ENCODE results near the gene KCNH1. TPM values are rescaled to one million over a fixed set of nuclear protein-coding genes. Genes with fewer than 3 reads are reported as not detected.
A peak's percentile ranks its signal among the peaks of the same experiment; 100 is the strongest.

The KCNH1 gene
- total and polyA plus RNA-seq, 2 donors from 2014 or later, result 0.54 TPM; not detected in 1

DNA sequence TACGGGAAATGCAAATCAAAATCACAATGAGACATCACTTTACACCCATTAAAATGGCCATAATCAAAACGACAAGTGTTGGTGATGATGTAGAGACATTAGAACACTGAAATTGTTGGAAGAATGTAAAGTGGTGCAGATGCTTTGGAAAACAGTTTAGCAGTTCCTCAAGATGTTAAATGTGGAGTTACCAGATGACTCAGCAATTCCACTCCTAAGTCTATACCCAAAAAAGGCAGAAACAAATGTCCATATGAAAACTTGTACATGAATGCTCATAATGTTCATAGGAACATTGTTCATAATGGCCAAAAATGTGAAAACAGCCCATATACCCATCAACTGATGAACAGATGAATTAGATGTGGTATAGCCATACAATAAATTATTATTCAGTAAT is 267.4 kb downstream of the KCNH1 start:
- Histone ChIP-seq H3K27ac (ENCODE audit: low read depth in 2 of 2, low read length in 2 of 2) (no peak overlapping the region), H3K9me3 (ENCODE audit: control insufficient read depth in 2 of 3, insufficient read depth in 1 of 3, low read length in 3 of 3) (peaks cover 0 to 6% (median 0%) of the 10 kb centered on the region in 3 donors), H3K4me1 (ENCODE audit: control insufficient read depth in 2 of 3, insufficient read depth in 2 of 3, low read depth in 1 of 3, low read length in 3 of 3) (no peaks in the 10 kb centered on the region), H3K4me3 (ENCODE audit: low read length in 3 of 3) (no peak overlapping the region), H3K9ac (ENCODE audit: low read length in 3 of 3) (no peak overlapping the region), H3K36me3 (ENCODE audit: control insufficient read depth in 2 of 3, insufficient read depth in 3 of 3, low read length in 3 of 3) (no peaks in the 10 kb centered on the region), H3K27me3 (ENCODE audit: control insufficient read depth, insufficient read depth, low read length) (no peaks in the 10 kb centered on the region)
- FAIRE-seq, result no peak
- intact Hi-C loops (cut with DNase I), result no loop called here
- DNase-seq, result no peak
- TF ChIP-seq, protein P1, sequence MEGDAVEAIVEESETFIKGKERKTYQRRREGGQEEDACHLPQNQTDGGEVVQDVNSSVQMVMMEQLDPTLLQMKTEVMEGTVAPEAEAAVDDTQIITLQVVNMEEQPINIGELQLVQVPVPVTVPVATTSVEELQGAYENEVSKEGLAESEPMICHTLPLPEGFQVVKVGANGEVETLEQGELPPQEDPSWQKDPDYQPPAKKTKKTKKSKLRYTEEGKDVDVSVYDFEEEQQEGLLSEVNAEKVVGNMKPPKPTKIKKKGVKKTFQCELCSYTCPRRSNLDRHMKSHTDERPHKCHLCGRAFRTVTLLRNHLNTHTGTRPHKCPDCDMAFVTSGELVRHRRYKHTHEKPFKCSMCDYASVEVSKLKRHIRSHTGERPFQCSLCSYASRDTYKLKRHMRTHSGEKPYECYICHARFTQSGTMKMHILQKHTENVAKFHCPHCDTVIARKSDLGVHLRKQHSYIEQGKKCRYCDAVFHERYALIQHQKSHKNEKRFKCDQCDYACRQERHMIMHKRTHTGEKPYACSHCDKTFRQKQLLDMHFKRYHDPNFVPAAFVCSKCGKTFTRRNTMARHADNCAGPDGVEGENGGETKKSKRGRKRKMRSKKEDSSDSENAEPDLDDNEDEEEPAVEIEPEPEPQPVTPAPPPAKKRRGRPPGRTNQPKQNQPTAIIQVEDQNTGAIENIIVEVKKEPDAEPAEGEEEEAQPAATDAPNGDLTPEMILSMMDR (IDR thresholded peaks at IDR 0.05; ENCODE audit: borderline replicate concordance, extremely low read depth, insufficient read depth), result no peak

DNA sequence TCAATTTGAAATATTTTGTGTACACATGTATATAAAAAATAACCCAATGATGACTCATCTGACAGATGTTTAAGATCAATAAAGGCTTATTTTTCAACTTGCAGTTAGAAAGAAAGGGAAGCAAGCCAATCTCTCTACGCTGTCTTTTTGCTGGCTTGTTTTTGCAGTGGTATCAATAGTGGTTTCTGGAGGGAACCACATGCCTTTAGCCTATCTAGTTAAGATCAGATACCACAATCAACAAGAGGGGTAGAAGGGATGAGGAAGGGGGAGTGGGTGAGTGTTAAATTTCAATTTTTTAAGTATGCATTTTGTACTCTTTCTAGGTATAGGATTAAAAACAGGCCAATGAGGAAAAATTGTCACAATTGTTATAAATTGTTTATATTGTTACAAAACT is 276.2 kb downstream of the KCNH1 start:
- Histone ChIP-seq H3K36me3 (ENCODE audit: control insufficient read depth in 2 of 3, insufficient read depth in 3 of 3, low read length in 3 of 3) (no peaks in the 10 kb centered on the region), H3K4me3 (ENCODE audit: low read length in 3 of 3) (no peak overlapping the region), H3K27ac (ENCODE audit: low read depth in 2 of 2, low read length in 2 of 2) (no peak overlapping the region), H3K9ac (ENCODE audit: low read length in 3 of 3) (no peak overlapping the region), H3K27me3 (ENCODE audit: control insufficient read depth, insufficient read depth, low read length) (no peaks in the 10 kb centered on the region), H3K4me1 (ENCODE audit: control insufficient read depth in 2 of 3, insufficient read depth in 2 of 3, low read depth in 1 of 3, low read length in 3 of 3) (no peaks in the 10 kb centered on the region), H3K9me3 (ENCODE audit: control insufficient read depth in 2 of 3, insufficient read depth in 1 of 3, low read length in 3 of 3) (no peaks in the 10 kb centered on the region)
- TF ChIP-seq, protein P1 (IDR thresholded peaks at IDR 0.05; ENCODE audit: borderline replicate concordance, extremely low read depth, insufficient read depth), result no peak
- intact Hi-C loops (cut with DNase I), result no loop called here
- no peak for DNase-seq
- FAIRE-seq, result no peak

DNA sequence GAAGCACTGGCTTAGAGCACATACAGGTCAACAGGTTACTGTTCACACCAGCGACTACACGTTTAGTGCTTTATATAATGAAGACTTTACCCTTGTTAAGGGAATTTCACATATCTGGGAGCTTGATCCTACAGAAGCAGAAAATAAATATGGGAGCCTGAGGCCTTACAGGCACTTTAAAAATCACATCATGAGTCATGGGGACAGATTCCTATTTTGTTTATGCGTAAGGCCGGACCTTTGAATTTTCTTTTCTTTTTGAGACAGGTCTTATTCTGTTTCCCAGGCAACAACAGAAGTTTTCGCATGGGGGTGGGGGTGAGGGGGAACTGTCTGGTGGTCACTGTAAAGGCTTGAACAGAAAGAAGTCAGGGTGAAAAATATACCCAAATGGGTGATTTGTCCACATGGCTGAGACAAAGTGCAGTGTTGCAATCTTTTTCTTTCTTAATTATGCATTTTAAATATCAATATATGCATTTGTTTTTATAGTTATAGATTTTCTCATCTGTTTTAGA is 276.7 kb downstream of the KCNH1 start:
- Histone ChIP-seq H3K4me3 (ENCODE audit: low read length in 3 of 3) (no peak overlapping the region), H3K27ac (ENCODE audit: low read depth in 2 of 2, low read length in 2 of 2) (no peak overlapping the region), H3K9ac (ENCODE audit: low read length in 3 of 3) (no peak overlapping the region), H3K4me1 (ENCODE audit: control insufficient read depth in 2 of 3, insufficient read depth in 2 of 3, low read depth in 1 of 3, low read length in 3 of 3) (no peaks in the 10 kb centered on the region), H3K27me3 (ENCODE audit: control insufficient read depth, insufficient read depth, low read length) (no peaks in the 10 kb centered on the region), H3K9me3 (ENCODE audit: control insufficient read depth in 2 of 3, insufficient read depth in 1 of 3, low read length in 3 of 3) (no peaks in the 10 kb centered on the region), H3K36me3 (ENCODE audit: control insufficient read depth in 2 of 3, insufficient read depth in 3 of 3, low read length in 3 of 3) (no peaks in the 10 kb centered on the region)
- no peak for DNase-seq
- TF ChIP-seq, protein P1 (IDR thresholded peaks at IDR 0.05; ENCODE audit: borderline replicate concordance, extremely low read depth, insufficient read depth), result no peak
- intact Hi-C loops (cut with DNase I), result no loop called here
- FAIRE-seq, result no peak

GRCh38 chr1:210855440-210855839 is 278.5 kb downstream of the KCNH1 start:
- no peaks in the 10 kb centered on the region for H3K27me3 ChIP-seq (ENCODE audit: control insufficient read depth, insufficient read depth, low read length)
- DNase-seq, result peak in 2 of 5 donors; percentile 8 to 16
- FAIRE-seq, result no peak
- intact Hi-C loops (cut with DNase I), result no loop called here
- H3K4me3 ChIP-seq (ENCODE audit: low read length in 3 of 3), result no peak overlapping the region
- no peaks in the 10 kb centered on the region for H3K4me1 ChIP-seq (ENCODE audit: control insufficient read depth in 2 of 3, insufficient read depth in 2 of 3, low read depth in 1 of 3, low read length in 3 of 3)
- no peak overlapping the region for H3K27ac ChIP-seq (ENCODE audit: low read depth in 2 of 2, low read length in 2 of 2)
- no peaks in the 10 kb centered on the region for H3K9me3 ChIP-seq (ENCODE audit: control insufficient read depth in 2 of 3, insufficient read depth in 1 of 3, low read length in 3 of 3)
- H3K36me3 ChIP-seq (ENCODE audit: control insufficient read depth in 2 of 3, insufficient read depth in 3 of 3, low read length in 3 of 3), result no peaks in the 10 kb centered on the region
- no peak overlapping the region for H3K9ac ChIP-seq (ENCODE audit: low read length in 3 of 3)
- TF ChIP-seq, protein P1 (IDR thresholded peaks at IDR 0.05; ENCODE audit: borderline replicate concordance, extremely low read depth, insufficient read depth), result no peak

Data from kidney (tissue), 14 donors.